HepG2 (cell line): ENCODE data around the gene DSTN. TPM values are rescaled to one million over a fixed set of nuclear protein-coding genes. Genes with fewer than 3 reads are reported as not detected.
A peak's percentile ranks its signal among the peaks of the same experiment; 100 is the strongest.

Source experiments
- AHDC1 ChIP-seq: sonication (generic); formaldehyde crosslinking; IDR thresholded peaks from 2 replicates; pipeline ENCODE4 v1.5.1; 2020; ENCODE audit warnings: mild to moderate bottlenecking, missing genetic modification reagents, borderline replicate concordance
- ATAD3A ChIP-seq: sonication (generic); formaldehyde crosslinking; IDR thresholded peaks from 2 replicates; pipeline ENCODE4 v1.4.0; 2020; ENCODE audit warnings: missing genetic modification reagents
- E2F1 ChIP-seq: sonication (generic); formaldehyde crosslinking; IDR thresholded peaks from 2 replicates; pipeline ENCODE4 v1.5.0; 2020; ENCODE audit warnings: missing genetic modification reagents
- FOXP4 ChIP-seq: sonication (generic); formaldehyde crosslinking; IDR thresholded peaks from 2 replicates; pipeline ENCODE4 v1.4.0; 2020; ENCODE audit warnings: missing genetic modification reagents
- KMT2B ChIP-seq: IDR thresholded peaks from 2 replicates; pipeline ENCODE4 v1.6.1; 2016; ENCODE audit warnings: missing genetic modification reagents, missing compliant biosample characterization
- MTF1 ChIP-seq: sonication (generic); formaldehyde crosslinking; IDR thresholded peaks from 2 replicates; pipeline ENCODE4 v1.5.0; 2020; ENCODE audit warnings: missing genetic modification reagents
- PCBP2 ChIP-seq: fragments of 200-400 bp; formaldehyde crosslinking; optimal IDR thresholded peaks from 2 replicates; pipeline ENCODE3; 2018; ENCODE audit warnings: low read length, low read depth; ENCODE audit not compliant: poor library complexity, severe bottlenecking
- POLR2AphosphoS2 ChIP-seq: IDR thresholded peaks from 2 replicates; pipeline ENCODE4 v1.6.1; 2011; ENCODE audit warnings: low read depth, low read length, improper control_type of control experiment
- RELA ChIP-seq: sonication (generic); formaldehyde crosslinking; IDR thresholded peaks from 2 replicates; pipeline ENCODE4 v1.4.0; 2020; ENCODE audit warnings: missing genetic modification reagents
- SALL2 ChIP-seq: sonication (generic); formaldehyde crosslinking; IDR thresholded peaks from 2 replicates; pipeline ENCODE4 v1.8.1; 2023; ENCODE audit warnings: mild to moderate bottlenecking, missing genetic modification reagents, inconsistent platforms
- SP5 ChIP-seq: IDR thresholded peaks from 2 replicates; pipeline ENCODE4 v1.6.1; 2016; ENCODE audit warnings: low read depth, borderline replicate concordance
- SRSF9 ChIP-seq: fragments of 200-400 bp; formaldehyde crosslinking; IDR thresholded peaks from 2 replicates; pipeline ENCODE4 v1.6.1; 2018; ENCODE audit warnings: borderline replicate concordance, mild to moderate bottlenecking, low read depth, low read length; ENCODE audit not compliant: insufficient read depth, poor library complexity, severe bottlenecking
- ZFP36L2 ChIP-seq: sonication (generic); formaldehyde crosslinking; IDR thresholded peaks from 2 replicates; pipeline ENCODE4 v1.4.0; 2020; ENCODE audit warnings: missing genetic modification reagents
- ZFYVE20 ChIP-seq: sonication (generic); formaldehyde crosslinking; IDR thresholded peaks from 2 replicates; pipeline ENCODE4 v1.8.0; 2023; ENCODE audit warnings: low read depth, mild to moderate bottlenecking, moderate library complexity, missing genetic modification reagents, borderline replicate concordance
- ZNF414 ChIP-seq: sonication (generic); formaldehyde crosslinking; IDR thresholded peaks from 2 replicates; pipeline ENCODE4 v1.5.0; 2020; ENCODE audit warnings: missing genetic modification reagents
- ZNF580 ChIP-seq: IDR thresholded peaks from 2 replicates; pipeline ENCODE4 v1.6.1; 2016; ENCODE audit warnings: low read depth, borderline replicate concordance
- ZNF678 ChIP-seq: sonication (generic); formaldehyde crosslinking; IDR thresholded peaks from 2 replicates; pipeline ENCODE4 v1.4.0; 2020; ENCODE audit warnings: mild to moderate bottlenecking, missing genetic modification reagents
- ZNF7 ChIP-seq: IDR thresholded peaks from 2 replicates; pipeline ENCODE4 v1.6.1; 2016; ENCODE audit warnings: missing biosample characterization, missing genetic modification reagents
- ZNF747 ChIP-seq: sonication (generic); formaldehyde crosslinking; IDR thresholded peaks from 2 replicates; pipeline ENCODE4 v1.8.1; 2023; ENCODE audit warnings: missing genetic modification reagents, mild to moderate bottlenecking, borderline replicate concordance
- ZNF850 ChIP-seq: sonication (generic); formaldehyde crosslinking; conservative IDR thresholded peaks from 2 replicates; pipeline ENCODE4 v1.9.0; 2021; ENCODE audit warnings: mild to moderate bottlenecking, missing genetic modification reagents
- ZSCAN12 ChIP-seq: sonication (generic); formaldehyde crosslinking; IDR thresholded peaks from 2 replicates; pipeline ENCODE4 v1.9.0; 2021; ENCODE audit warnings: mild to moderate bottlenecking, missing genetic modification reagents
- polyA plus RNA-seq, 8 experiments: library from polyadenylated mRNA; depleted of rRNA in 3 of 8; stranded (reverse) in 7 of 8; unstranded in 1 of 8; fragments of >200 nt; fragmentation: Illumina TruSeq in 4 of 8; extraction: Trizol in 4 of 8; gene quantifications; 2 replicates each; pipeline versions ENCODE4 v1.2.1 to v1.2.3, GENCODE V29; 2011 to 2016; ENCODE audit warnings: low read depth in 4 of 8, missing spikeins in 1 of 8, mixed read lengths in 1 of 8; ENCODE audit not compliant: insufficient read depth in 1 of 8
- total RNA-seq, 5 experiments: library from RNA; depleted of rRNA; stranded (reverse); fragments of >200 nt; fragmentation: Illumina TruSeq; extraction: Trizol; gene quantifications; 2 replicates each; pipeline ENCODE4 v1.2.3, GENCODE V29; 2016; ENCODE audit warnings: low read depth in 1 of 5

The DSTN gene
- total and polyA plus RNA-seq, 2 of the 13 experiments (the other 11 are each of a cell fraction or from before 2014, with no cell fraction given): 27.6 to 106 TPM

- no peak for TF ChIP-seq E2F1 (CRISPR knock-in tag)
- no peak for TF ChIP-seq FOXP4
- no peak for TF ChIP-seq ZNF7 (CRISPR knock-in tag)
- no peak for TF ChIP-seq ZFYVE20 (CRISPR knock-in tag)
- peak; percentile 51; the same call in 1 of the 2 replicates for TF ChIP-seq ZNF414 (CRISPR knock-in tag)
- no peak for TF ChIP-seq ZFP36L2
- TF ChIP-seq KMT2B (CRISPR knock-in tag): no peak
- no peak for TF ChIP-seq ATAD3A (CRISPR knock-in tag)
- TF ChIP-seq ZNF747 (CRISPR knock-in tag): no peak
- no peak; the same call in 1 of the 2 replicates for TF ChIP-seq ZNF580 (CRISPR knock-in tag)
- TF ChIP-seq ZSCAN12 (CRISPR knock-in tag): no peak
- TF ChIP-seq ZNF850: no peak
- peak; percentile 51; the same call in 1 of the 2 replicates for TF ChIP-seq ZNF678 (CRISPR knock-in tag)
- TF ChIP-seq MTF1: no peak
- no peak for TF ChIP-seq SP5 (CRISPR knock-in tag)
- TF ChIP-seq AHDC1: no peak
- TF ChIP-seq SALL2 (CRISPR knock-in tag): 0 out of 2 replicates have a peak, but pooled peaks have one; percentile 47
- no peak for TF ChIP-seq PCBP2
- no peak for TF ChIP-seq RELA (CRISPR knock-in tag)
- 0 out of 2 replicates have a peak, but pooled peaks have one; percentile 43 for TF ChIP-seq POLR2AphosphoS2
- no peak for TF ChIP-seq SRSF9
These were observed 41.3 kb downstream of the DSTN start (continued) for GRCh38 chr20:17611290-17611539.
